GM12878 (cell line): ENCODE results near the gene KRTAP10-1. TPM values are rescaled to one million over a fixed set of nuclear protein-coding genes. Genes with fewer than 3 reads are reported as not detected.

Experiments used
- ATAC-seq: fragments of 200-7000 bp; cut with Tn5 transposase; 3 replicates; pipeline ENCODE4 v1.9.1; 2020; ENCODE audit warnings: mild to moderate bottlenecking, moderate library complexity
- BruUV-seq: library from RNA; stranded (reverse); fragments of 400-500 nt; replicated peaks from 2 replicates; lab custom pipeline; 2021; lab: Mats Ljungman, UMichigan
- CTCF ChIA-PET: fragments of 300-600 bp; sonication (Branson Sonifier 250); formaldehyde crosslinking; extraction: SDS; loops from one replicate; lab custom pipeline; 2021; ENCODE audit warnings: inconsistent platforms; lab: Yijun Ruan, JAX
- POLR2A ChIA-PET: fragments of 350-600 bp; formaldehyde crosslinking; extraction: SDS; loops from one replicate; lab custom pipeline; 2021; ENCODE audit warnings: inconsistent platforms; lab: Charles Lee
- RAD21 ChIA-PET: fragments of 300-600 bp; sonication (Branson Sonifier 250); formaldehyde crosslinking; loops from one replicate; lab custom pipeline; 2023; ENCODE audit warnings: antibody characterized with exemption; ENCODE audit not compliant: unreplicated experiment; lab: Charles Lee
- SMC1A ChIA-PET: fragments of 300-600 bp; sonication (Branson Sonifier 250); formaldehyde crosslinking; loops from one replicate; lab custom pipeline; 2023; ENCODE audit not compliant: unreplicated experiment, uncharacterized antibody; lab: Charles Lee
- DNase-seq: peaks from one replicate; pipeline ENCODE4 v3.0.0-alpha.2; 2011; ENCODE audit warnings: low read depth, low spot score
- FAIRE-seq: peaks from 3 replicates; lab custom pipeline; 2011; peaks lifted over from hg19 to GRCh38; lab: Jason Lieb, UNC
- H2AFZ ChIP-seq: 2 replicates; pipeline ENCODE4 v1.6.0; 2011; ENCODE audit warnings: low read depth, low read length, control low read depth; ENCODE audit not compliant: control insufficient read depth
- H3K27ac ChIP-seq: 2 replicates; pipeline ENCODE4 v1.5.1; 2011; ENCODE audit warnings: control low read depth; ENCODE audit not compliant: control insufficient read depth, insufficient read depth
- H3K27me3 ChIP-seq, 2 experiments: replicated peaks in 1 of 2; 2 replicates each; pipeline versions ENCODE4 v1.6.0 to v1.6.1; 2011; ENCODE audit warnings: low read length in 1 of 2; ENCODE audit not compliant: control insufficient read depth in 2 of 2, insufficient read depth in 2 of 2
- H3K36me3 ChIP-seq, 2 experiments: 2 replicates each; pipeline ENCODE4 v1.5.1; 2011; ENCODE audit warnings: low read length in 1 of 2; ENCODE audit not compliant: control insufficient read depth in 2 of 2, insufficient read depth in 2 of 2
- H3K4me1 ChIP-seq: 2 replicates; pipeline ENCODE4 v1.6.1; 2011; ENCODE audit warnings: mild to moderate bottlenecking, low read length, moderate library complexity, mixed read lengths; ENCODE audit not compliant: control insufficient read depth, insufficient read depth
- H3K4me2 ChIP-seq: 2 replicates; pipeline ENCODE4 v1.6.0; 2011; ENCODE audit warnings: control low read depth; ENCODE audit not compliant: control insufficient read depth, insufficient read depth
- H3K4me3 ChIP-seq: fragments of 200-600 bp; sonication (generic); 2 replicates; pipeline ENCODE4 v1.5.1; 2016
- H3K79me2 ChIP-seq: 2 replicates; pipeline ENCODE4 v1.6.0; 2011; ENCODE audit warnings: low read length; ENCODE audit not compliant: control insufficient read depth, insufficient read depth
- H3K9ac ChIP-seq: 2 replicates; pipeline ENCODE4 v1.8.0; 2011; ENCODE audit warnings: low read length, control low read depth, mixed read lengths; ENCODE audit not compliant: control insufficient read depth, insufficient read depth
- H3K9me3 ChIP-seq: replicated peaks from 3 replicates; pipeline ENCODE4 v1.5.1; 2011; ENCODE audit warnings: mild to moderate bottlenecking, low read length; ENCODE audit not compliant: control insufficient read depth, insufficient read depth
- H4K20me1 ChIP-seq: 2 replicates; pipeline ENCODE4 v1.6.0; 2011; ENCODE audit not compliant: control insufficient read depth, insufficient read depth
- EGR1 ChIP-seq, 2 experiments: IDR thresholded peaks; 1 replicate in 1 of 2; 2 replicates in 1 of 2; pipeline ENCODE4 v1.6.1; 2011 to 2012; ENCODE audit warnings: low read depth in 2 of 2, low read length in 2 of 2, borderline replicate concordance in 1 of 2, mild to moderate bottlenecking in 1 of 2, moderate library complexity in 1 of 2
- EP300 ChIP-seq, 2 experiments: fragments of 150-350 bp in 1 of 2; IDR thresholded peaks; 2 replicates each; pipeline ENCODE4 v1.6.1; 2011 to 2012; ENCODE audit warnings: low read depth in 2 of 2, low read length in 2 of 2, borderline replicate concordance in 1 of 2, improper control_type of control experiment in 1 of 2, inconsistent platforms in 1 of 2; ENCODE audit not compliant: control insufficient read depth in 1 of 2
- GABPA ChIP-seq: IDR thresholded peaks from 2 replicates; pipeline ENCODE4 v1.6.1; 2014; ENCODE audit warnings: antibody characterized with exemption, low read depth, mild to moderate bottlenecking, inconsistent platforms
- MEF2A ChIP-seq: IDR thresholded peaks from 2 replicates; pipeline ENCODE4 v1.6.1; 2011; ENCODE audit warnings: low read depth, mild to moderate bottlenecking, low read length, moderate library complexity; ENCODE audit not compliant: insufficient read depth
- NFXL1 ChIP-seq: fragments of 450-650 bp; IDR thresholded peaks from 2 replicates; pipeline ENCODE4 v1.6.1; 2017; ENCODE audit warnings: antibody characterized with exemption, mild to moderate bottlenecking, borderline replicate concordance
- NRF1 ChIP-seq: conservative IDR thresholded peaks from 2 replicates; pipeline ENCODE4 v1.6.1; 2011; ENCODE audit warnings: mild to moderate bottlenecking, low read depth, low read length, improper control_type of control experiment
- PAX5 ChIP-seq: IDR thresholded peaks from 2 replicates; pipeline ENCODE4 v1.6.1; 2011; ENCODE audit warnings: low read depth, low read length, borderline replicate concordance
- PML ChIP-seq: IDR thresholded peaks from 2 replicates; pipeline ENCODE4 v1.6.1; 2012; ENCODE audit warnings: low read length, inconsistent platforms
- SMAD5 ChIP-seq: IDR thresholded peaks from 2 replicates; pipeline ENCODE4 v1.6.1; 2016; ENCODE audit warnings: antibody characterized with exemption, low read depth
- SMARCA5 ChIP-seq: fragments of 450-650 bp; IDR thresholded peaks from 2 replicates; pipeline ENCODE4 v1.6.1; 2017; ENCODE audit warnings: mild to moderate bottlenecking
- SPI1 ChIP-seq: IDR thresholded peaks from 2 replicates; pipeline ENCODE4 v1.6.1; 2011; ENCODE audit warnings: low read depth, mild to moderate bottlenecking, low read length, moderate library complexity, borderline replicate concordance; ENCODE audit not compliant: insufficient read depth
- SREBF2 ChIP-seq: IDR thresholded peaks from 2 replicates; pipeline ENCODE4 v1.6.1; 2012; ENCODE audit warnings: mild to moderate bottlenecking, low read length
- SRF ChIP-seq, 2 experiments: IDR thresholded peaks; 2 replicates each; pipeline ENCODE4 v1.6.1; 2011; ENCODE audit warnings: low read depth in 2 of 2, low read length in 2 of 2, mild to moderate bottlenecking in 1 of 2, moderate library complexity in 1 of 2
- TAF1 ChIP-seq: IDR thresholded peaks from 2 replicates; pipeline ENCODE4 v1.6.1; 2011; ENCODE audit warnings: mild to moderate bottlenecking, low read depth, low read length, borderline replicate concordance
- ZBED1 ChIP-seq: IDR thresholded peaks from 2 replicates; pipeline ENCODE4 v1.6.1; 2016; ENCODE audit warnings: borderline replicate concordance
- ZNF217 ChIP-seq: fragments of 450-650 bp; IDR thresholded peaks from 2 replicates; pipeline ENCODE4 v1.6.1; 2017; ENCODE audit warnings: antibody characterized with exemption, mild to moderate bottlenecking
- WGBS: methylation state at CpG from one replicate; pipeline ENCODE4 v1.1.6; 2016; ENCODE audit warnings: low lambda C conversion rate; ENCODE audit not compliant: insufficient replicate concordance, insufficient coverage; ENCODE audit errors: missing lambda C conversion rate; 5-methylcytosine and 5-hydroxymethylcytosine counted together
- in situ Hi-C: fragments of 300-500 bp; cut with MboI; formaldehyde crosslinking; loops from 9 replicates; pipeline ENCODE4 v1.14.3; 2018; ENCODE audit warnings: mixed read lengths
- intact Hi-C: fragments of 100-400 bp; cut with micrococcal nuclease; formaldehyde crosslinking; loops from one replicate; pipeline ENCODE4 v1.14.2; 2022; ENCODE audit not compliant: unreplicated experiment
- polyA plus RNA-seq, 11 experiments: library from polyadenylated mRNA; depleted of rRNA in 4 of 11; unstranded in 6 of 11; stranded (reverse) in 5 of 11; fragments of >200 nt; fragmentation: Nextera tagmentation in 4 of 11; fragmentation: Illumina TruSeq in 1 of 11; extraction: Ambion mirVana in 4 of 11; extraction: Trizol in 1 of 11; gene quantifications; 1 replicate in 1 of 11; 2 replicates in 10 of 11; pipeline versions ENCODE4 v1.2.1 to v1.2.3, GENCODE V29; 2011 to 2016; ENCODE audit warnings: inconsistent platforms in 2 of 11, missing spikeins in 2 of 11, low read depth in 1 of 11
- total RNA-seq, 4 experiments: library from RNA; depleted of rRNA in 3 of 4; stranded (reverse); fragments of >200 nt in 3 of 4; fragmentation: Illumina TruSeq in 1 of 4; extraction: Trizol in 1 of 4; gene quantifications; 2 replicates each; pipeline versions ENCODE4 v1.2.1 to v1.2.3, GENCODE V29; 2013 to 2021

Gene KRTAP10-1
- total and polyA plus RNA-seq, 10 of the 15 experiments (the other 5 are each of a cell fraction or from before 2014, with no cell fraction given) = not detected

DNA sequence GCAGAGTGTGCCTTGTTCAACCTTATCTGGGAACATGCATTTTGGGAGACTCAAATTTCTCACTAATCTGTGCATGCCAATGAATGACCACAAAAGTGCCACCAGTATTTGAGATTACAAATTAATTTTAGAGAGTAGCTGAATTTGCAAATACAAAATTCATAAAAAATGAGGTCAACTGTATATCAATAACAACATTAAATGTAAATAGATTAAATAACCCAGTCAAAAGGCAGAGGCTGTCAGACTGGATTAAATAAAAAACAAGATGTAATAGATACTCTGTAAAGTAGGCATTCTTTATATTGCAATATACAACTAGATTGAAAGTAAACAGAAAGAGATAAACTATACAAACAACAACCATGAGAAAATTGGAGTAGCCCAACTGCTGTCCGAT is 24.1 kb upstream of the KRTAP10-1 start:
- Histone ChIP-seq H3K36me3 (no peaks in the 10 kb centered on the region), H3K4me2 (no peak overlapping the region), H2AFZ (no peak overlapping the region), H3K4me3 (no peak overlapping the region), H3K4me1 (no peaks in the 10 kb centered on the region), H3K27me3 (no peaks in the 10 kb centered on the region), H3K9me3 (no peaks in the 10 kb centered on the region; the same call in 1 of the 3 replicates), H3K9ac (no peak overlapping the region), H4K20me1 (no peaks in the 10 kb centered on the region), H3K79me2 (no peaks in the 10 kb centered on the region), H3K27ac (no peak overlapping the region)
- FAIRE-seq (no peak), ATAC-seq (no peak), DNase-seq (no peak)
- no peak for TF ChIP-seq SMAD5
- no peak for TF ChIP-seq EP300 (IDR thresholded peaks at IDR 0.05; ENCODE audit: borderline replicate concordance in 1 of 2, control insufficient read depth in 1 of 2, low read depth in 2 of 2, low read length in 2 of 2)
- no peak for TF ChIP-seq PAX5
- TF ChIP-seq ZNF217 = no peak
- TF ChIP-seq SRF (IDR thresholded peaks at IDR 0.05; ENCODE audit: low read depth in 2 of 2, low read length in 2 of 2) = no peak
- in situ Hi-C loops (no loop called here), intact Hi-C loops (no loop called here)
- CTCF ChIA-PET = no interaction called here
- BruUV-seq = no TSS peak
- SMC1A ChIA-PET = interaction anchor here (0.5 kb wide), 1 partner anchor 230 kb away, joined by 3 read pairs; no protein-coding TSS in a partner anchor
- 97% methylated on average over 1 of the region's 1 CpG for WGBS
- RAD21 ChIA-PET = interaction anchor here (0.9 kb wide), 1 partner anchor 55 kb away, joined by 3 read pairs; no protein-coding TSS in a partner anchor
- POLR2A ChIA-PET = no interaction called here

DNA sequence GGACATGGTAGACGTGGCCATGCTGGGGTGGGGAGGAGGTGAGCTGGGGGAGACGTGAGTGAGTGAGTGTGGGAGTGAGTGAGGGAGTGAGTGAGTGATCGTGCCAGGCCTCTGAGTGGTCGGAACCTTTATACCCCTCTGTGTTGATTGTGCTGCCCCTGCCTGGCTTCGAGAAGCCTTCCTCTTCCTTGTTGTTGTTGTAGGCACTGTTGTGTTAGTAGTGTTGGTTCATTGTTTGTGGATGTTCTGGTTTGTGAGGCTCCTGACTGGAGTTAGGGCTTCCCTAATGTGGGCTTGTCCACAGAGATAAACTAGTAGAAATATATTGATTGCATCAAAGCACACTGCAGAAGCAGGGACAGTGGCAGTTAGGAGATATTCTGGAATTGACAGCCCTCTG is 18.7 kb upstream of the KRTAP10-1 start, which contains the start of gene KRTAP10-3:
TSS of gene KRTAP10-3 (minus strand) at position 101 of the 400 bp plus-strand sequence. CDS start at position 21, 80 bp downstream.
- CTCF ChIA-PET = no interaction called here
- Histone ChIP-seq H3K9me3 (no peaks in the 10 kb centered on the region; the same call in 2 of the 3 replicates), H3K4me3 (no peak within 1 kb of the TSS), H3K4me1 (no peaks in the 10 kb centered on the region), H3K27me3 (no peaks in the 10 kb centered on the region; a peak in 1 of 4 replicates), H3K4me2 (no peak within 1 kb of the TSS), H3K79me2 (no peaks in the 10 kb centered on the region), H3K27ac (no peak within 1 kb of the TSS), H2AFZ (no peak within 1 kb of the TSS), H3K36me3 (no peaks in the 10 kb centered on the region), H3K9ac (no peak within 1 kb of the TSS), H4K20me1 (no peaks in the 10 kb centered on the region)
- intact Hi-C loops (no loop called here), in situ Hi-C loops (no loop called here)
- no TSS peak for BruUV-seq
- no peak for ATAC-seq
- no peak for DNase-seq
- POLR2A ChIA-PET = no interaction called here
- RAD21 ChIA-PET = no interaction called here
- WGBS = 24% methylated on average over 5 of the region's 5 CpGs
- FAIRE-seq = no peak
- SMC1A ChIA-PET = no interaction called here
- TF ChIP-seq MEF2A (no peak), ZBED1 (no peak), SPI1 (no peak), NRF1 (no peak), PML (no peak), GABPA (no peak), SMARCA5 (no peak), NFXL1 (no peak), TAF1 (no peak), SMAD5 (no peak), SREBF2 (no peak), EGR1 (IDR thresholded peaks at IDR 0.05; ENCODE audit: borderline replicate concordance in 1 of 2, low read depth in 2 of 2, low read length in 2 of 2) (no peak)
